ENCODE results near the gene ZBTB7C.

The ZBTB7C gene

DNA sequence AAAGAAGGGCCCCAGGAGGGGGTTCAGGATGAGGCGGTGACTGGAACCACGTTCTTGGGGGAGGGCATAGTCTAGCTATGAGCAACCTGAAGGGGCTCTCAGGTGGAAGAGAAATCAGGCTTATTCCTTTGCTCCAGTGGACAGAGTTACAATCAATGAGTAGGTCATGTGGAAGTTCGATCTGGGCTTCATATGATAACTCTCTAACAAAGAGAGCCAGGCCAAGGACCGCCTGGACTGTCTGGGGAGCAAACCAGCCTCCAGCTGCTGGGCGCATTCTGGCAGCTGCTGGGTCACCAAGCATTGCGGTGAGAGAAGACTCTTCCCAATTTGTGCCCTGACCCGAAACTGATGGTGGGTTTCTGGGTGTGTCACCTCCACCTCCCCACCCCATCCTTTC is 298.4 kb downstream of the ZBTB7C start:
- H3K4me3 ChIP-seq (ENCODE audit: low read depth, low read length), result no peak overlapping the region
- no peak for DNase-seq
- no peaks in the 10 kb centered on the region for H3K4me1 ChIP-seq
- no peaks in the 10 kb centered on the region for H3K9me3 ChIP-seq
- TF ChIP-seq, protein P1, sequence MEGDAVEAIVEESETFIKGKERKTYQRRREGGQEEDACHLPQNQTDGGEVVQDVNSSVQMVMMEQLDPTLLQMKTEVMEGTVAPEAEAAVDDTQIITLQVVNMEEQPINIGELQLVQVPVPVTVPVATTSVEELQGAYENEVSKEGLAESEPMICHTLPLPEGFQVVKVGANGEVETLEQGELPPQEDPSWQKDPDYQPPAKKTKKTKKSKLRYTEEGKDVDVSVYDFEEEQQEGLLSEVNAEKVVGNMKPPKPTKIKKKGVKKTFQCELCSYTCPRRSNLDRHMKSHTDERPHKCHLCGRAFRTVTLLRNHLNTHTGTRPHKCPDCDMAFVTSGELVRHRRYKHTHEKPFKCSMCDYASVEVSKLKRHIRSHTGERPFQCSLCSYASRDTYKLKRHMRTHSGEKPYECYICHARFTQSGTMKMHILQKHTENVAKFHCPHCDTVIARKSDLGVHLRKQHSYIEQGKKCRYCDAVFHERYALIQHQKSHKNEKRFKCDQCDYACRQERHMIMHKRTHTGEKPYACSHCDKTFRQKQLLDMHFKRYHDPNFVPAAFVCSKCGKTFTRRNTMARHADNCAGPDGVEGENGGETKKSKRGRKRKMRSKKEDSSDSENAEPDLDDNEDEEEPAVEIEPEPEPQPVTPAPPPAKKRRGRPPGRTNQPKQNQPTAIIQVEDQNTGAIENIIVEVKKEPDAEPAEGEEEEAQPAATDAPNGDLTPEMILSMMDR (IDR thresholded peaks at IDR 0.05; ENCODE audit: low read depth, low read length), result no peak
- no peaks in the 10 kb centered on the region for H3K36me3 ChIP-seq
- H3K27me3 ChIP-seq, result no peaks in the 10 kb centered on the region

DNA sequence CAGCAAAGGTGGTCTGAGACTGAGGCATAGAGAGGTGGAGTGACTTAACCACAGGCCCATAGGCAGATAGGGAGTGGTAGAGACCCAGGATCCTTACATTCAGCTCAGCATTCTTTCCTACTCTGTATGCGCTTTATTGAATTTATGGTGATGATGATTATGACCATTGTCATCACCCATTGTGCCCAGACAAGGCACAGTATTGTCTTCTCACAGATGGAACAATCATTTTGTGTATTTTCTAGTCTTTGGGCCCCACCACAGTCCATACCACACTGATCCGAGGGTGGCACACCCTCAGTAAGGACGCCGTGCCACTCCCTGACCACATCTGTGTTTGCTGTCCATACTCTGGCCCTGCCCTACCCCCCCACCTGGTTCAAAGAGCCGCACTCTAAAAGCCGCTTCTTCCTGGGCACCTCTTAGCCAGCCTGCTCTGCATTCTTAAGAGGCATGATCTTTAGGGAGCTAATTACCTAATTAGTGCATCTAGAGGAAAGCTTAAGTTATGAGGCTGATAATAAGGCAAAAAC is 299.2 kb downstream of the ZBTB7C start:
- H3K27me3 ChIP-seq, result no peaks in the 10 kb centered on the region

DNA sequence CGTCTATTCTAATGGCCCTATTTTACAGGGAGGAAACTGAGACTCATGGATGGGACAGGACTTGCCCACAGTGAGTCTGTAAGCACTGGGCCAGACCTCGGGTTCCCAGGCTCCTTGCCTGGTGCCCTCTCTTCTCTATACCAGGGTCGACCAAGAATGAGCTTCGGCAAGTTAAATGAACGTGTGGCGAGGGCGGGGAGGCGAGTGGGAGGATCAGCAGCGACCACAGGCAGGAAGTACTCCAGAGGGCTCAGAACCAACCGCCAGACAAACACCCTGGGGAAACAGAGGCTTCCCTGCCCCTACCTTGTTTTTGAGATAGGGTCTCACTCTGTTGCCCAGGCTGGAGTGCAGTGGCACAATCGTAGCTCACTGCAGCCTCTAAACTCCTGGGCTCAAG is 301.0 kb downstream of the ZBTB7C start:
- no peak for DNase-seq
- TF ChIP-seq, protein P1 (IDR thresholded peaks at IDR 0.05; ENCODE audit: low read depth, low read length), result no peak
- H3K36me3 ChIP-seq, result no peaks in the 10 kb centered on the region
- no peaks in the 10 kb centered on the region for H3K27me3 ChIP-seq
- no peaks in the 10 kb centered on the region for H3K4me1 ChIP-seq
- no peak overlapping the region for H3K4me3 ChIP-seq (ENCODE audit: low read depth, low read length)
- H3K9me3 ChIP-seq, result no peaks in the 10 kb centered on the region

More for the DNA sequence above, 299.2 kb downstream of the ZBTB7C start:
- no peak overlapping the region for H3K4me3 ChIP-seq (ENCODE audit: low read depth, low read length)
- TF ChIP-seq, protein P1 (IDR thresholded peaks at IDR 0.05; ENCODE audit: low read depth, low read length), result no peak
- H3K4me1 ChIP-seq, result no peaks in the 10 kb centered on the region
- no peaks in the 10 kb centered on the region for H3K36me3 ChIP-seq
- H3K9me3 ChIP-seq, result no peaks in the 10 kb centered on the region
- no peak for DNase-seq

DNA sequence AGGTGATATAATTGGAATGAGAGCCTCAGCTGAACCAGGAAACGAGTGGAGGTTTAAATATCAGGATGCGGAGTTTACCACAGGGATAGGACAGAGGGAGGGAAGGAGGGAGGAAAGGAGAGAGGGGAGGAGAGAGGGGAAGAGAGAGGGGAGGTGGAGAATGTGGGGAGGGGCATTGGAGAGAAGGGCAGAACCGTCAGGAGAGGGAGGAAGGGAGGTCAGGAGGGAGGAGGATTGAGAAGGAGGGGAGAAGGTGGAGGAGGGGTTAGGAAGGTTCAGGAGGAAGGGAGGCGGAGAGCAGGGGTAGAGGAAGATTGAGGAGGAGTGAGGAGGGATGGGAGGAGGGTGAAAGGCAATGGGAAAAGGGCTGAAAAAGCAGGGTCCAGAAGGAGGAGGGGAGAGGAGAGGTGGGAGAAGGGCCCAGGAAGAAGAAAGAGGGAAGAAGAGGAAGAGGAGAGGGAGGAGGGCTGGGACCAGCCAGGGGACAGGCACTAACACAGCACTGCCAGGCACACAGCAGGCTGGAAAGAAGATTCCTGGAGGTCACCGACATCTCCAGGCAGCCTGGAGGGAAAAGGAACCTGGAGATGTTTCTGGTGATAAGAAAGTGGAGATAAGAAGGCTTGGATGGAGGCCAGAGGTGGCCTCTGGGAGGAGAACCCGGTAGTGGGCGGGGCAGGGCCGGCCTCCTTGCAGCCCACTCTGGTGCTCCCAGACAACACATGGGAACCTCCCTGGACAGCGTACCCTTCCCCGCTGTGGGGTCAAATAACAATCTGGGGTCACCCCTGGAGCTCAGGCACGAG is 302.0 kb downstream of the ZBTB7C start:
- H3K36me3 ChIP-seq, result no peaks in the 10 kb centered on the region
- no peak for DNase-seq
- TF ChIP-seq, protein P1 (IDR thresholded peaks at IDR 0.05; ENCODE audit: low read depth, low read length), result no peak
- H3K4me1 ChIP-seq, result no peaks in the 10 kb centered on the region
- no peak overlapping the region for H3K4me3 ChIP-seq (ENCODE audit: low read depth, low read length)
- no peaks in the 10 kb centered on the region for H3K27me3 ChIP-seq
- H3K9me3 ChIP-seq, result no peaks in the 10 kb centered on the region

DNA sequence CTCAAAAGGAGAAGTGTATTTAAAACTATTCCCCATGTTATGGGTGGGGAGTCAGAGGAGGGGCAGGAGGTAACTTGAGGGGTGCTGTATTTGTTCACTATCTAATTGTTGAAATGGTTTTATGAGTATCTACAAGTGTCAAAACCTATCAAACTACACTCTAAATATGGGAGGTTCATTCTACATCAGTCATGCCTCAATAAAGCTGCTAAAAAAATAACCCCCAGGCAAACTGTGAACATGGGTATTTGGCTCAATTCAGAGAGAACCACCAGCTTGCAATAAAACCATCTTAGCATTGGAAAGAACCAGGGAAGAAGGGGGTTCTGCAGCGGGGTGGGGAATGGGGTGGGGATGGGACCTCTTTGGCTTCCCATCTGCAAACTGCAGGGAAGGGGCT is 302.7 kb downstream of the ZBTB7C start:
- TF ChIP-seq, protein P1 (IDR thresholded peaks at IDR 0.05; ENCODE audit: low read depth, low read length), result no peak
- Histone ChIP-seq H3K4me1 (no peaks in the 10 kb centered on the region), H3K9me3 (no peaks in the 10 kb centered on the region), H3K4me3 (ENCODE audit: low read depth, low read length) (no peak overlapping the region), H3K27me3 (no peaks in the 10 kb centered on the region), H3K36me3 (no peaks in the 10 kb centered on the region)
- DNase-seq, result no peak

DNA sequence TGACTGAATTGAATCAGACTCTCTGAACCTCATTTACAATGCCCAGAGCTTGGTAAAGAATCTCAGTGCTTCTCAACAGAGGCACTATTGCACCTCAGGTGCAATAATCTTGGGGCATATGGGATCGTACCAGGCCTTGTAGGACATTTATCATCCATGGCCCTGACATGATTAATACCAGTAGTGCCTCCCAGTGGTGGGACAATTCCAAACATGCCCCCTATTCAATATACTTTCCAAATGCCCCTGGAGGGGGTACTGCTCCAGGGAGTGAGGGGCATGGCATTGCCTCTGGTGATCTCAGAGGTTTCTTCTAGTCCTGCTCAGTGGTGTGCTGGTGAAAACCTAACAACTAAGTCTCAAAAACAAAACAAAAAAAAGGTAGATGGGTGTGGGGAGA is 303.9 kb downstream of the ZBTB7C start:
- Histone ChIP-seq H3K36me3 (no peaks in the 10 kb centered on the region), H3K9me3 (no peaks in the 10 kb centered on the region), H3K27me3 (no peaks in the 10 kb centered on the region), H3K4me3 (ENCODE audit: low read depth, low read length) (no peak overlapping the region), H3K4me1 (peaks cover 3% of the 10 kb centered on the region)
- TF ChIP-seq, protein P1 (IDR thresholded peaks at IDR 0.05; ENCODE audit: low read depth, low read length), result peak; percentile 22
- DNase-seq, result no peak
